ENCODE data around the gene ZNF266.
A peak's percentile ranks its signal among the peaks of the same experiment; 100 is the strongest.

Gene ZNF266

DNA sequence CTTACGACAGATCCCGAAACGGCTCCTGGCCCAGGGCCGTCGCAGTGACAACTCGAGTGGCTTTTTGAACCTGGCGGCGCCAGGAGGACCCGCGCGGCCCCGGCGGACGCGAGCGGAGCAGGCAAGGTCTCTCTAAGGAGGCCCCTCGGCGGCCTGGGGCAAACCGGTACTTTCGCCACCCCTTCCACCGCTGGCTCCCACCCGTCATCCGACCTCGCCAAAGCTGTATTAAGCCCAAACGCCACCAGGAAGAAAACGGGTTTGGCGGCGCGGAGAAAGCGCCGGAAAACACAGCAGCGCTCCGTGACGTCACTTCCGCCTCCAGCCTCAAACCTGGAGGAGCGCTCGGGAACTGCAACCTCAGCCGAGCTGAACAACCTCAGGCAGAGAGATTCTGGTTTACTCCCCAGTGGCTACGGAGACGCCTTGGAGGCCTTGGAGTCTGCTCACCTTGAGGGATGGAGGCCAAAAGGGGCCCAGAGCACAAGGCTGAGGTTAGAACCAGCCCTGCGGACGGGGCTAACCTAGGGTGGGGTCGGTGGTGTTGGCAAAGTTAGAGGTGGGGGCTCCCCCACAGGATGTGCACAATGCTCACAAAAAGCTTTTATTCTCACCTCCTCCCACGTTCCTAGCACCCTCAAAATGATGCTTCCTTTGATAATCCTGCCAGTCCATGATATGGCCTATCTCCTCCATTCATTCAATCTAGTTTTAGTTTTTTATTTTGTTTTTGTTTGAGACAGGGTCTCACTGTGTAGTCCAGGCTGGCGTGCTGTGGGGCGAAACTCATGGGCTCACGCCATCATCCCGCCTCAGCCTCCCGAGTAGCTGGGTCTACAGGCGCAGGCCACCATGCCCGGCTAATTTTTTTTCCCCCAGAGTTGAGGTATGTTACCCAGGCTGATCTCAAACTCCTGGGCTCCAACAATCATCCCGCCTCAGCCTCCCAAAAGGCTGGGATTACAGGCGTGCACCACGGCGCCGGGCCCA lies at the start of gene ZNF266:
ZNF266 (minus strand) TSS at position 295 of the 990 bp plus-strand sequence. CDS start 15,484 bp downstream, outside the sequence.
- DNase-seq (ENCODE audit: low spot score) = peak; percentile 88

DNA sequence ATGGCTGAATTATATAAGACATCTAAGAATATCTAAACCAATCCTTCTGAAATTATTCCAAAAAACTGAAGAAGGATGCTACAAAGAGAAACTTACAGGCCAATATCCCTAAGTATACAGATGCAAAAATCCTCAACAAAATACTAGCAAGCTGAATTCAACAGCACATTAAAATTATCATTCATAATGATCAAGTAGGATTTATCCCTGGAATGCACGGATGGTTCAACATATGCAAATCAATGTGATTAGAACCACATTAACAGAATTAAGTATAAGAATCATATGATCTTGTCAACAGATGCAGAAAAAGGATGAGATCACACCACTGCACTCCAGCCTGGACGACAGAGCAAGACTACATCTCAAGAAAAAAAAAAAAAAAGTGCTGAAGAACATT lies 49.8 kb upstream of the ZNF266 start:
- no peak for DNase-seq (ENCODE audit: low spot score)

DNA sequence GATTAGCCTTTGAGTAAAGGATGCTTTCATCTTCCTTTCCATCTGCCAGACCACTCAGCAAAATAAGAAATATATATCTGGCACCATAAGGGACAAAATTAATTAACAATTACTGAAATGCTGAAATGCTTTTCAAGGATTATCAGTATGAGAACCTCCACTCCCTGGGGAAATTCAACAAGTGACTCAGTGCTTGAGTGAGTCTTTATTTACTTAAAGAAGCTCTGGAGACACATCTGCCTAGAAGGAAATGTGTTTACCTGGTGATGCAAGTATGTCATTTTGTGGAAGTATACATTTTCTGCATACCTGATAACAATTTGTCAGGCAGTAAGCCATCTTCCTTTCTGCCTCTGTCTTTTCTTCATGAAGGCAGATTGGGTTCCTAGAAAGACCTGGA lies 39.6 kb upstream of the ZNF266 start:
- no peak for DNase-seq (ENCODE audit: low spot score)

DNA sequence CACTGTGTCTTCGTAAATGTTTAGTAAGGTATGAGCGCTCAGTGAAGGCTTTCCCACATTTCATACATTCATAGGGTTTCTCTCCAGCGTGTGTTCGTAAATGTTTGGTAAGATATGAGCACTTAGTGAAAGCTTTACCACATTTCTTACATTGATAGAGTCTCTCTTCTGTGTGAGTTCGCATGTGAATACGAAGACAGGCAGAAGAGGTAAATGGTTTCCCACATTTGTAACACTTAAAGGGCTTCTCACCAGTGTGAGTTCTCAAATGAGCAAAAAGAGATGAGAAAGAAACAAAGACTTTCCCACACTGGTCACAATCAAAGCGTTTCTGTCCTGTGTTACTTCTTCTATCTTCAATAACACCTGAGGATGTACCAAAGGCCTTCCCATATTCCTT lies 31.8 kb upstream of the ZNF266 start:
- DNase-seq (ENCODE audit: low spot score) = no peak

DNA sequence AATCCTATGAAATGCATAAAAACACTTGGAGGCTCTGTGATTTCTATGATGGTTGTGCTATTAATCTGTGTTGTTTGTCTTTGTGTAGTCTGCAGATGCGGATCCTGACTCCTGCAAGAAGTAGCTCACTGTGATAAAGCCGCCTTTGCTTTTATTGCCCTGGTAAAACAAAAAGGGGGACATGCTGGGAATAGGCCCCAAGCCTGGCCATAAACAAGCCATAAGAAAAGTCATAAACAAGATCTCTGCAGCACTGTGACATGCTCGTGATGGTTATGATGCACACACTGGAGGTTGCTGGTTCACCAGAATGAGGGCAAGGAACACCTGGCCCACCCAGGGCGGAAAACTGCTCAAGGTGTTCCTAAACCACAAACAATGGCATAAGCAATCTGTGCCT lies 26.6 kb upstream of the ZNF266 start:
- no peak for DNase-seq (ENCODE audit: low spot score)

DNA sequence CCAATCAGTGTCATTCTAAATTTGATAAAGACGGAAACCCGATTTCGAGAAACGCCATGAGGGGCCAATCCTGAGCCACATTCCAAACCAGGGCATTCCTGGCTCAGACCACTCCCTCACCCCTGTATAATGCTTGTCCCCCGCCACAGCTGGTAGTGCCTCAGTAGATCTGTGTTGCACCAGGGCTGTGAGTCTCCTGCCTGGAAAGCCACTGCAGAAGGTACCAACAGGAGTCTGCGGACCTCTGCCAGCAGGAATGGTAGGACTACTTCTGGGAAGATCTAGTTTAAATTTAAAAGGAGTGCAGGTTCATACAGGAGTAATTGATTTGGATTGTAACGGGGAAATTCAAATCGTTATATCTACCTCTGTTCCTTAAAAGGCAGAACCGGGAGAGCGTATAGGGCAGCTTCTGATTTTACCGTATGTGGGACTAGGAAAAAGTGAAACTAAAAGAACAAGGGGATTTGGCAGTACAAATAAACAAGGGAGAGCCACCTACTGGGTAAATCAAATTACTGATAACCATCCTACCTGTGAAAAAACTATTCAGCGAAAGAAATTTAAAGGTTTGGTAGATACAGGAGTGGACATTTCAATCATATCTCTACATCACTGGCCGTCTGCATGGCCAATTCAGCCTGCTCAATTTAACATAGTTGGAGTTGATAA lies 20.8 kb upstream of the ZNF266 start:
- no peak for DNase-seq (ENCODE audit: low spot score)

DNA sequence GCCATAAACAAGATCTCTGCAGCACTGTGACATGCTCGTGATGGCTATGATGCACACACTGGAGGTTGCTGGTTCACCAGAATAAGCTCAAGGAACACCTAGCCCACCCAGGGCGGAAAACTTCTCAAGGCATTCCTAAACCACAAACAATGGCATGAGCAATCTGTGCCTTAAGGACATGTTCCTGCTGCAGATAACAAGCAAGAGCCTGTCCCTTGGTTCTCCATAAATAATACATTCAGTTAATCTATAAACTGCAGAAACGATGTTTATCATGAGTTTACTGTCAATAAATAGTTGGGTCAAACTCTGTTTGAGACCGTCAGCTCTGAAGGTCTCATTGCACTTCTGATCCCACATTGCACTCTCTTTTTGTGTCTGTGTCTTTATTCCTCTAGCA lies 18.6 kb upstream of the ZNF266 start:
- DNase-seq (ENCODE audit: low spot score) = no peak

DNA sequence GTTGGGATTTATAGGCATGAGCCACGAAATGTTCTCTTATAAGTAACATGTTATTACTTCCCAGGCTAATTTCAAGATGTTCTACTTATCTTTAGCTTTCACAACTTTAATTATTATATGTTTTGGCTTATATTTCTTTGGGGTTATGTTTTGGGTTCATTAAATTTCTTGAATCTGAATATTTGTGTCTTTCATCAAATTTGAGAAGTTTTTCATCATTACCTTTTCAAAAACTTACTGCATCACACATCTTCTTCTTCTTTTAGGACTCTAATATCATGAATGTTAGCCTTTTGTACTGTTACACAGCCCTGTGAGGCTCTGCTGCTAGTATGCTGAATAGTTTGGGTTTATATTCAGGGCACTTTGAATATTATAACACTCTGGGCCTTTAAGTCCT lies 9.7 kb upstream of the ZNF266 start:
- DNase-seq (ENCODE audit: low spot score) = no peak

DNA sequence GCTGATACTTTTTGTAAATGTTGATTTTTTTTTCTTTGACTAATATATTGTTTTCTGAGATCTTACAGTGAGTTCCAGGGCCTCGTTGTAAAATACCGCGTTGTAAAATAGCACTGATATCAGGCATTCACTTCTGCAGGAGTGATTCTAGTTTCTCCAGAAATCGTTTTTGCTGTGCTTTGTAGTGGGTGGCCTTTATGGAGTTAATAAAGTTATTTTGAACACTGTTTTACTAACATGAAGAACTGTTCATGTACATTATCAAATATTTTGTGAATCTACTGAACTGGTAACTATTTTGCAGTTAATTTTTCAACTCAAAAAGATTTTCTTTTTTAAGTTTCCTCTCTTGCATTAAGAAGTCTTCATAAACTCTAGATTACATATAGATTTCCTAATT lies 985 bp upstream of the ZNF266 start:
- DNase-seq (ENCODE audit: low spot score) = no peak

DNA sequence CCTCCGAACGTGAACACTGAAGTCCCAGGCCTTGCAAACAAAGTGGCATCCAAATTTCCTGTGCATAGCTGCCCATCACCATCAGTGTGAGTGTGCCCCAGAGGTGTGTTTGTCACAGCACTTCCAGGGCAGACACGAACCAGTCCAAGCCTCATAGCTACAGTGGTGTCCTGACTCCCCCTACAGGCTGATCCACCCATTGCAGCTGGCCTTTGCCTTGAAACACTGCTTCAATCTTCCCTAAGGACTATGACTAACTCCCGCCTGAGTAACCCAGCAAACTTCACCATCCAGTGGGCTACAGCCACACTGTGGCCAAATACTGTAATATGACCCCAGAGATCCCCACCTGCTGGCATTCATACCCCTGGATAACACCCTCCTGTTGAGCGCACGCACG lies 3.9 kb downstream of the ZNF266 start:
- DNase-seq (ENCODE audit: low spot score) = peak; percentile 13

DNA sequence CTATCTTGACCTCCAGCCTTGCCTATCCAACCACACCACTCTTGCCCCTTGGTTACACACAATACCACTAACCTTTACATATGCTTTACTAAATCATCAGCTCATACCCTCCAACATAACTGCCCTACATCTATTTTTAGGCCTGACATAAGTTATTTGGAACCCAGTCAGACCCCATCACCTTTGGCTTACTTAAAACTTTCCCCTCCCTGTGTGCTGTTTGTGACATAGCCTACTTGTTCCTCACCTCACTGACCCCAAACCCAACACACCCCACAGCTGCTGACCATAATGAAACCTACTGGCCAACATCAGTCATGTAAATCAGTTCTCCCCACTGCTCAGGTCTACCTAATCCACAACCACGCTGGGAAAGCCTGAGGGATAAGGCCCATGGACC lies 4.9 kb downstream of the ZNF266 start:
- no peak for DNase-seq (ENCODE audit: low spot score)

DNA sequence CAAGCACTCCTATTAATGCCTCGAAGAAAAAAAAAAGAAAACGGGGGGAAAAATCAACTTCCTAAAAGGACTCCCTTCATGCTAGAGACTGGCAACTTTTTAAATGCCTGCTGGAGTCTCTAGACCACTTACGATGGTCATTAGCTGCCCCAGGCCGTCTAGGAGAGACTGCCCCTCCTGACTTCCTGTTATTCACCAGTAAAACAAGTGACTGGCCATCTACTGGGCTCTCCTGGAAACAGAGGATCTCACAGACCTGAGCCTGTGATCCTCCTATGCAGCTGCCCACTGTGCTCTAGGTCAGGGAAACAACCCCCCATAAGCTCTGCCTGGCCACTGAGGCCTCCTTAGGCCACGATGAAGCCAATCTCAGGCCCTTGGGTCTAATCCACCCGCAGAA lies 7.4 kb downstream of the ZNF266 start:
- DNase-seq (ENCODE audit: low spot score) = no peak

DNA sequence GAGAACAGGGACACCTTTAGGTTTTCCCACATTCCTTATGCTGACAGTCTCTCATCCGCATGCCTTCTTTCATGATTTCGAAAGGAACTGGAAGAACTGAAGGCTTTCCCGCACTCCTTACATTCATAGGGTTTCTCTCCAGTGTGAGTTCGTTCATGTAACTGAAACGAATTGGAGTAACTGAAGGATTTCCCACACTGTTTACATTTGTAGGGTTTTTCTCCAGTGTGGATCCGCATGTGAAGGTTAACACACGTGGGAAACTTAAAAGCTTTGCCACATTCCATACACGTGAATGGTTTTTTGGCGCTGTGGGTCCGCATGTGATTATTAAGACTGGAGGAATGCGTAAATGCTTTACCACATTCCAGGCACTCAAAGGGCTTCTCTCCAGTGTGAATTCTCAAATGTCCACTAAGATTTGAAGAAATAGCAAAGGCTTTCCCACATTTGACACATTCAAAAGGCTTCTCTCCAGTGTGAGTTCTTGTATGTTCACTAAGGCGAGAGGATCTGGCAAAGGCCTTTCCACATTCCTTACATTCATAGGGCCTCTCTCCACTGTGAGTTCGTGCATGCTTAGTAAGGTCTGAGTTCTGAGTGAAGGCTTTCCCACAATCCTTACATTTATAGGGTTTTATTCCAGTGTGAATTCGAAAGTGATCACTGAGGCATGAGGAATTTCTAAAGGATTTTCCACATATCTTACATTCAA lies 22.0 kb downstream of the ZNF266 start:
- no peak for DNase-seq (ENCODE audit: low spot score)

DNA sequence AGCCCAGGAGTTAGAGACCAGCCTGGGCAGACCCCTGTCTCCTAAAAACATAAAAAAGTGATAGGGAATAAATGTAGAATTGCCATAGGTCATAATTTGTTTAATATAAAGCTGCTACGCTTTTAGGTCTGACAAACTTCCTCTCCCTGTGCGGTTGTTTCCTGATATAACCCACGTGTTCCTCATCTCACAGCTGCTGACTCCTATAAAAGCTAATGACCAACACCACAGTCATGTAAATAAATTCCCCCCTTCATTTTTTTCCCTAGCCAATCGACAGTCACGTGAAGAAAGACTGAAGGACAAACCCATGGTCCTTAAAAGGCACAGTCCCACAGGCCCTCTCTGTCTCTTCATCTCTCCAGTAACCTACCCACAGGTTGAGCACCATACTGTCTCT lies 27.5 kb downstream of the ZNF266 start:
- no peak for DNase-seq (ENCODE audit: low spot score)

DNA sequence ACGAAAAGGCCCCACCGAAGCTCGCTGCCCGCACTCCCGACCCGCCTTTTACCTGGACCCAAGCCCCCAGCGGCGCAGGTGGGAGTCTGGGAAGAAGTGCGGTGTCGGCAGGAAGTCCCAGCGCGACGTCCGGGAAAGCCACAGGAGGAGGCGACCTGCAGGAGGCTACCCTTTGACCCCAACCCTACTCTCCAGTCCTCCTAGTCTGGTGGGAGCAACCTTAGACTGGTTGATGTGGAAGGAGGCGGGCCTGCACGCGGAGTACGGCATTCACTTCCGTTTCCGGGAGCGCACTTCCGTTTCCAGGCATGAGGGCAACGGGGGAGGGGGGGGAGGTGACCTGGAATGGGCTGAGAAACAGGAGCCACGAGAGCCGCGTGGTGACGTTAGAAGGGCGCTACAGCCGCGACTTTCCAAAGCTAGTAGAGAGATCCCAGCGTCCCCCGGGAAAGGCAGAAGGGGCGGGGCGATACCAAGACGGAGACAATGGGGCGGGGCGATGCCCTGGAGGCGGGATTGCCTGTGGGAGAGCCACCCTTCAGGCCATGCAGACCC lies 28.5 kb downstream of the ZNF266 start:
- DNase-seq (ENCODE audit: low spot score) = peak; percentile 1

DNA sequence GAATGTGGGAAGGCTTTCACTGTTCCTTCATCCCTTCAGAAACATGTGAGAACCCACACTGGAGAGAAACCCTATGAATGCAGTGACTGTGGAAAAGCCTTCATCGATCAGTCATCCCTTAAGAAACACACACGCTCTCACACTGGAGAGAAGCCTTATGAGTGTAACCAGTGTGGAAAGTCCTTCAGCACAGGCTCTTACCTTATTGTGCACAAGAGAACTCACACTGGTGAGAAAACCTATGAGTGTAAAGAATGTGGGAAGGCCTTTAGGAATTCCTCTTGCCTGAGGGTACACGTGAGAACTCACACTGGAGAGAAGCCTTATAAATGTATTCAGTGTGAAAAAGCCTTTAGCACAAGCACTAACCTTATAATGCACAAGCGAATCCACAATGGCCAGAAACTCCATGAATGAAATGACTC lies 54.0 kb downstream of the ZNF266 start:
- no peak for DNase-seq (ENCODE audit: low spot score)

DNA sequence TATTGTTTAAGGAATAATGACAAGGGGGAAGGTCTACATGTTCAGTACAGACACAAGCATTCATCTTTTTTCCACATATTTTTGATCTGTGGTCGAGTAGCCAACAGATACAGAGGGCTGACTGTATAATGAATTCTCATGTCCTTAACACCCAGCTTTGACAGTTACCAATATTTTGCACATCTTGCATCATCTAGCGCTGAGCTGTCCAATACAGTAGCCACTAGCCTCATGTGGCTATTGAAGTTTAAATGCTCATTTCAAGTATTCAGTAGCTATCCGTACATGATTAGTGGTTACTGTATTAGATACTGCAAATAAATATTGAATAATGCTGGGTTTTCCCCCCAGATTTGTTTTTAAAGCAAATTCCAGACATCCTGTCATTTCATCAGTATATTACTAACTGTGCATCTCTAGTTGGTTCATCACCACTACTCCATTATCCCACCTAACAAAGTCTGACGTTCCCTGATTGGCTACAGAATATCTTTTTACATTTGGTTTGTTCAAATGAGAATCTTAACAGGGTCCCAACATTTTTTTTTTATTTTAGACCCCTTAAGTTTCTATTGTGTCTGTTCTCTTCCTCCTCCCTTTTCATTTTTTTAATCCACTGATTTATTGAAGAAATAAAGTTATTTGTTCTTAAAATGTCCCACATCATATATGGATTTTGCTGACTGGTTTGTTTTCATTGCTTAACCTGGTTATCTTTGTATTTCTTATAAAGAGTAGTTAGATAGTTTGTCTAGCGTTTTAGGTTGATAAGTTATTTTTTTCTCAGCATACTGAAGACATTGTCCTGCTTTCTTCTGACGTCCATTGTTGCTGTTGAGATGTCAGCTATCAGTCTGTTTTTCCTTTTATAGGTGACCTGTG lies 64.4 kb downstream of the ZNF266 start:
- no peak for DNase-seq (ENCODE audit: low spot score)

DNA sequence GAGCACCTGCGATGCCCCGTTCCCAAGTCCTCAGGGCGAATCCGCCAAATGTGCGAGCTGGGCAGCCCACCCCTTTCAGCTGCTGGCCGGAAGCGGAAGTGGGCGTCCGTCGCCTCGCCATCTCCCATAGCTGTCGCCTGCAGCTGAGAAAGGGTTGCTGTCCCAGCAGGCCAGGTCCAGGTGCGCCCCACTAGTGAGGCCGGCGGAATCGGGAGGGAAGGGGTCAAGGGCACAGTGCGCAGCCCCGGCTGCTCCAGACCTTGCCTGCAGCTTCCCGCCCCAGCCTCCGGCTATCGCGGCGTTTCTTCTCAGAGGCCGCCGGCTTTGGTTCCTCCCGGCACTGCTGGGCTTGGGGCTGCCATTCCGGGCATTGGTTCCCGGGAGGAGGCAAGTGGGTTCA lies 72.5 kb downstream of the ZNF266 start, which contains the start of gene ZNF177:
ZNF177 (plus strand) TSS at position 109 of the 400 bp plus-strand sequence. CDS start 15,299 bp downstream, outside the sequence.
- DNase-seq (ENCODE audit: low spot score) = no peak

Data from kidney capillary endothelial cell (primary cell).